ENCODE results near the gene ATPAF2.
A peak's percentile ranks its signal among the peaks of the same experiment; 100 is the strongest.

Gene ATPAF2

GRCh38 chr17:17970699-17971430 is 68.1 kb downstream of the ATPAF2 start:
- Histone ChIP-seq H2AFZ (ENCODE audit: low read depth, low read length) (no peak overlapping the region), H3K4me3 (ENCODE audit: low read length) (peak overlapping the region; percentile 75), H3K9me3 (ENCODE audit: low read length) (no peaks in the 10 kb centered on the region), H3K4me1 (ENCODE audit: insufficient read depth, low read length) (peaks cover 13% of the 10 kb centered on the region), H3K36me3 (ENCODE audit: insufficient read depth, low read length) (no peaks in the 10 kb centered on the region), H3K27me3 (ENCODE audit: insufficient read depth, low read length) (no peaks in the 10 kb centered on the region)
